ENCODE data around the gene CTIF.

The CTIF gene

DNA sequence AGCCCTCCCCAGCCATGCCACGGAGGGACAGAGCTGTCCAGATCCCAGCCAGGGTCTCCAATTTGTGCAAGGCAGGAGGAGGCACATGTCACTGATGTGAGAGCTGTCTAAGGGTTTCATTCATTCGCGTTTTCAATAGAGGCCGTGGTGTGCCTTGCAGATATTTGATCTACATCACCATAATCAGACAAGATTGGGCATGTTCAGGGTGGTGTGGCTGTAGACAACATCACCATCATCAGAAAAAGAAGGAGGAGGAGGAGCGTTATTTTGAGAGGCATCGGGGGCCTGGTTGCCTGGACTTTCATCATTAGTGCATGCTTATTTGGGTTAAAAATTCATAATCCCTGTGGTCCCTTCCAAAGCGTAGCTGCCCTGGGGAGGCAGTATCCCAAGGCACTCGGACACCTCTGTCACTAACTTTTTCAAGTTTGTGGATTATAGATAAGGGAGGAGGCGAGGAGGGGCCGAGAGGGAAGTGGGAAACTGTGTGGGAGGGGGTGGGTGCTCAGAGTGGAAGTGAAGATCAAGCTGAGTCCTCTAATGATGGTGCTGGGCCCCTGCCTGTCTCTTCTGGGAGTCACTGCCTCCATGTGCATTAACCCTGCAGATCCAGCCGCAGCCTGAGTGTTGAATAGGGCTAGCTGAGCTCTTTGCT lies 194.1 kb downstream of the CTIF start:
- no peak for TF ChIP-seq RAD21 (IDR thresholded peaks at IDR 0.05; ENCODE audit: low read depth)
- no peak for TF ChIP-seq TCF12 (IDR thresholded peaks at IDR 0.05; ENCODE audit: low read depth)
- TF ChIP-seq, protein P1, sequence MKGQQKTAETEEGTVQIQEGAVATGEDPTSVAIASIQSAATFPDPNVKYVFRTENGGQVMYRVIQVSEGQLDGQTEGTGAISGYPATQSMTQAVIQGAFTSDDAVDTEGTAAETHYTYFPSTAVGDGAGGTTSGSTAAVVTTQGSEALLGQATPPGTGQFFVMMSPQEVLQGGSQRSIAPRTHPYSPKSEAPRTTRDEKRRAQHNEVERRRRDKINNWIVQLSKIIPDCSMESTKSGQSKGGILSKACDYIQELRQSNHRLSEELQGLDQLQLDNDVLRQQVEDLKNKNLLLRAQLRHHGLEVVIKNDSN (IDR thresholded peaks at IDR 0.05): no peak
- TF ChIP-seq NFIC (IDR thresholded peaks at IDR 0.05): no peak
- TF ChIP-seq ZBTB7A (IDR thresholded peaks at IDR 0.05; ENCODE audit: low read depth): no peak
- TF ChIP-seq TEAD4 (IDR thresholded peaks at IDR 0.05): no peak
- TF ChIP-seq TAF1 (IDR thresholded peaks at IDR 0.05; ENCODE audit: low read depth): no peak
- no peak for TF ChIP-seq YY1 (IDR thresholded peaks at IDR 0.05; ENCODE audit: low read depth)
- TF ChIP-seq EGR1 (IDR thresholded peaks at IDR 0.05): no peak
- TF ChIP-seq CEBPB (IDR thresholded peaks at IDR 0.05): no peak
- TF ChIP-seq, protein P2, sequence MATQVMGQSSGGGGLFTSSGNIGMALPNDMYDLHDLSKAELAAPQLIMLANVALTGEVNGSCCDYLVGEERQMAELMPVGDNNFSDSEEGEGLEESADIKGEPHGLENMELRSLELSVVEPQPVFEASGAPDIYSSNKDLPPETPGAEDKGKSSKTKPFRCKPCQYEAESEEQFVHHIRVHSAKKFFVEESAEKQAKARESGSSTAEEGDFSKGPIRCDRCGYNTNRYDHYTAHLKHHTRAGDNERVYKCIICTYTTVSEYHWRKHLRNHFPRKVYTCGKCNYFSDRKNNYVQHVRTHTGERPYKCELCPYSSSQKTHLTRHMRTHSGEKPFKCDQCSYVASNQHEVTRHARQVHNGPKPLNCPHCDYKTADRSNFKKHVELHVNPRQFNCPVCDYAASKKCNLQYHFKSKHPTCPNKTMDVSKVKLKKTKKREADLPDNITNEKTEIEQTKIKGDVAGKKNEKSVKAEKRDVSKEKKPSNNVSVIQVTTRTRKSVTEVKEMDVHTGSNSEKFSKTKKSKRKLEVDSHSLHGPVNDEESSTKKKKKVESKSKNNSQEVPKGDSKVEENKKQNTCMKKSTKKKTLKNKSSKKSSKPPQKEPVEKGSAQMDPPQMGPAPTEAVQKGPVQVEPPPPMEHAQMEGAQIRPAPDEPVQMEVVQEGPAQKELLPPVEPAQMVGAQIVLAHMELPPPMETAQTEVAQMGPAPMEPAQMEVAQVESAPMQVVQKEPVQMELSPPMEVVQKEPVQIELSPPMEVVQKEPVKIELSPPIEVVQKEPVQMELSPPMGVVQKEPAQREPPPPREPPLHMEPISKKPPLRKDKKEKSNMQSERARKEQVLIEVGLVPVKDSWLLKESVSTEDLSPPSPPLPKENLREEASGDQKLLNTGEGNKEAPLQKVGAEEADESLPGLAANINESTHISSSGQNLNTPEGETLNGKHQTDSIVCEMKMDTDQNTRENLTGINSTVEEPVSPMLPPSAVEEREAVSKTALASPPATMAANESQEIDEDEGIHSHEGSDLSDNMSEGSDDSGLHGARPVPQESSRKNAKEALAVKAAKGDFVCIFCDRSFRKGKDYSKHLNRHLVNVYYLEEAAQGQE (IDR thresholded peaks at IDR 0.05; ENCODE audit: low read depth): no peak
- no peak for TF ChIP-seq EP300 (IDR thresholded peaks at IDR 0.05; ENCODE audit: borderline replicate concordance)
- TF ChIP-seq FOXM1 (IDR thresholded peaks at IDR 0.05; ENCODE audit: borderline replicate concordance, low read depth): no peak
- TF ChIP-seq, protein P3, sequence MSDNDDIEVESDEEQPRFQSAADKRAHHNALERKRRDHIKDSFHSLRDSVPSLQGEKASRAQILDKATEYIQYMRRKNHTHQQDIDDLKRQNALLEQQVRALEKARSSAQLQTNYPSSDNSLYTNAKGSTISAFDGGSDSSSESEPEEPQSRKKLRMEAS (IDR thresholded peaks at IDR 0.05): no peak
- TF ChIP-seq CREB1 (IDR thresholded peaks at IDR 0.05; ENCODE audit: low read depth): no peak

DNA sequence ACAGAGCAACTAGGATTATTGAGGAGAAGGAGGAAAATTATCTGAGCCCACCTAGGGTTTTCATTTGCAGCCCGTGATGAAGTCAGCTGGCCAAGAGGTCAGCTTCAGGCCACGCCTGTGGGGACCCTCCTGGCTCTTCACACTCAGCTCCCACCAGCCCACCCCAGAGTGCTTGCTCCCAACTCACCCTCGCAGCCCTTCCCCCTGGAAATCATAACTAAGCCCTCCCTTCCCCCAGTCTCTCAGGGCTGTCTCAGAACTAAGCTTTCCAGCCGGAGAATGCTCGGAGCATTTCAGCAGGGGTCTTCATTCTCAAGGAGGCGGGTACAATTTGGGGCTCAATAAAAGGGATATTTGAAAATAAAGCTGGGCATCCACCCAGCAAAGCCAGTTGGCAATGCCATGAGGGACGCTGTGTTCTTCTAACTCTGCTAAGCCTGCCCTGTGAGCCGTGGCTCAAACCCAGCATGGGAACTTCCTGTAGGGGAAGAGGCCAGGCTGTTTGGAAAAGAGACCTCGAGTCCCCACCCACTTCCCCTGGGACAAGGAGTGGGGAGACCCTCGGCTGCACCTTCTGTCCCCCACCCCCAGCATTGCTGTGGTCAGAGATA lies 194.9 kb downstream of the CTIF start:
- TF ChIP-seq RAD21 (IDR thresholded peaks at IDR 0.05; ENCODE audit: low read depth): no peak
- no peak for TF ChIP-seq TCF12 (IDR thresholded peaks at IDR 0.05; ENCODE audit: low read depth)
- TF ChIP-seq, protein P1 (IDR thresholded peaks at IDR 0.05): no peak
- TF ChIP-seq CEBPB (IDR thresholded peaks at IDR 0.05): no peak
- TF ChIP-seq EGR1 (IDR thresholded peaks at IDR 0.05): no peak
- TF ChIP-seq EP300 (IDR thresholded peaks at IDR 0.05; ENCODE audit: borderline replicate concordance): no peak
- TF ChIP-seq, protein P3 (IDR thresholded peaks at IDR 0.05): no peak

DNA sequence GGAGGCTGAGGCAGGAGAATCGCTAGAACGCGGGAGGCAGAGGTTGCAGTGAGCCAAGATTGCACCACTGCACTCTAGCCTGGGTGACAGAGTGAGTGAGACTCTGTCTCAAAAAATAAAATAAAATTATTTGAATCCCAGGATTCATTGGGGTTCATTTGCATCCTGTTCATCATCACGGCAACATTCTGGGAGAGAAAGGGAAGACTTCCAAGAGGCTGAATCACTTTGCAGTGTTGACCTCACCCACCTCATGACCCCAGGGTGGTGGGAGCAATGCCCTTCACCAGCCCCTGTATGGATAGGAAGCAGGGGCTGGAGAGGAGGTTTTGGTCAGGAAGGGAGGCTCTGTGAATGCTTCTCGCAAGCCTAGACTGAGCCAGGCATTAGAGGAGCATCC lies 195.6 kb downstream of the CTIF start:
- TF ChIP-seq, protein P2 (IDR thresholded peaks at IDR 0.05; ENCODE audit: low read depth): no peak
- no peak for TF ChIP-seq CREB1 (IDR thresholded peaks at IDR 0.05; ENCODE audit: low read depth)
- TF ChIP-seq, protein P1 (IDR thresholded peaks at IDR 0.05): no peak
- no peak for TF ChIP-seq CEBPB (IDR thresholded peaks at IDR 0.05)
- TF ChIP-seq FOXM1 (IDR thresholded peaks at IDR 0.05; ENCODE audit: borderline replicate concordance, low read depth): no peak
- TF ChIP-seq ZBTB7A (IDR thresholded peaks at IDR 0.05; ENCODE audit: low read depth): no peak
- no peak for TF ChIP-seq TCF12 (IDR thresholded peaks at IDR 0.05; ENCODE audit: low read depth)
- no peak for TF ChIP-seq TAF1 (IDR thresholded peaks at IDR 0.05; ENCODE audit: low read depth)

DNA sequence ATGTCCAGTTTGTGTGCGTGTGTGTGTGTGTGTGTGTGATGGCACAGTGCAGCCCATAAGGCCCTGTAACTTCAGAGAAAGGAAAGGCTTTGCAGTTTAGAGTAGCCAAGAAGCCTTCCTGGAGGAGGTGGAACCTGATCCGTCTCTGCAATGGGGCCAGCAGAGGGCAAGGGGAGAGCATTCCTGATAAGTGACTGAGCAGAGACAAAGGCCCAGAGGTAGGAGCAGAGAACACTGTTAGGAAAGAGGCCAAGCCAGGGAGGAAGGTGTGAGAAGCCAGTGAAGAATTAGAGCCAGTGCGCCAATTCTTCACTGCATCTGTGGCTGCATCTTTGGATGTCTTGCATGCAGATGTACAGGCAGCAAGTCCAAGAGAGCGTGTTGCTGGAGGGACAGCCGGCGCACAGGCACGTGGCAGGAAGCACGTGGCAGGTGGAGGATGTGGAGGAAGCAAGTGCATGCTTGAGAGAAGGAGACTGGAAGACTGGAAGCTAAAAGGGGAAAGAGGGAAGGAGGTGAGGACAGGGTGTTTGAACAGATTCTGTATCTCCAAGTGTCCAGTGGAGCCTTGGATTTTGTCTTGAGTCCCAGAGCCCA lies 196.3 kb downstream of the CTIF start:
- TF ChIP-seq FOXM1 (IDR thresholded peaks at IDR 0.05; ENCODE audit: borderline replicate concordance, low read depth) (no peak), RAD21 (IDR thresholded peaks at IDR 0.05; ENCODE audit: low read depth) (peak; percentile 26; the same call in 1 of the 2 replicates), TEAD4 (IDR thresholded peaks at IDR 0.05) (no peak), YY1 (IDR thresholded peaks at IDR 0.05; ENCODE audit: low read depth) (no peak)

DNA sequence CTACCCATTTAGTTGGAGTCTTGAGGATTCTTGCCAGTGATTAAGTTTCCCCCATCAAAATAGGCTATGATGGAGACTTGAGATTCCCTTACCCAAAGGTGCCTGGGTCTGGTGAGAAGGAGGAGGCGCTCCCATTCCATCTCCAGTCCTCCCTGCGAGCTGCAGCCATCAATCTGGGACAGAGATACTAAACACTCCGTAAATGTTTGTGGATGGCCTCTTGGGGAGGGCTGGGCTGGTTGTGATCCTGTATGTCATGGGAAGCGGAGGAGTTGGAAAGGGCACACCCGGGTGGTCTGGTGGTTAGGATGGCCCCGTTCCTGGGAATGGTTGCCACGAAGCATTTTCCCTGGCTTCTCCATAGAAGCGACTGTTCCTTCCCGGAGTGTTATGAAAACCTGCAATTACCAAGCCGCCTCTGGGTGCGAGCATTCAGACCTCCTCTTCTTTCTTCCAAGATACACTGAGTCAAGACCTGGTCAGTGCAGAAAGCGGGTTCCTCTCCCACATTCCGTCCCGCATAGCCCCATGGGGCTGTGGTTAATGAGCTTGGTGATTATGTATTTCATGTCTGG lies 196.9 kb downstream of the CTIF start:
- TF ChIP-seq CREB1 (IDR thresholded peaks at IDR 0.05; ENCODE audit: low read depth) (no peak), TEAD4 (IDR thresholded peaks at IDR 0.05) (no peak), ZBTB7A (IDR thresholded peaks at IDR 0.05; ENCODE audit: low read depth) (no peak), EP300 (IDR thresholded peaks at IDR 0.05; ENCODE audit: borderline replicate concordance) (no peak), RAD21 (IDR thresholded peaks at IDR 0.05; ENCODE audit: low read depth) (no peak)
- TF ChIP-seq, protein P1 (IDR thresholded peaks at IDR 0.05): no peak
- TF ChIP-seq, protein P2 (IDR thresholded peaks at IDR 0.05; ENCODE audit: low read depth): no peak
